Fibroblast of pulmonary artery (primary cell): ENCODE results near the gene DHX29.
"Not testable (repeated sequence)": the region's sequence is repeated elsewhere in the genome, so short reads cannot be mapped to it uniquely, and the experiment has no call there.

ENCODE experiments used
- DNase-seq: peaks from one replicate; pipeline ENCODE4 v3.0.0-alpha.2; 2010; ENCODE audit warnings: low read depth
- H3K4me3 ChIP-seq: replicated peaks from 2 replicates; pipeline ENCODE4 v1.5.1; 2011; ENCODE audit warnings: low read depth, mild to moderate bottlenecking, control low read depth, low read length, moderate library complexity
- CTCF ChIP-seq: IDR thresholded peaks from 2 replicates; pipeline ENCODE4 v1.5.1; 2011; ENCODE audit warnings: mild to moderate bottlenecking, control low read depth, low read length, inconsistent platforms; ENCODE audit errors: missing control alignments

The DHX29 gene

GRCh38 chr5:55325621-55326020 is 18.1 kb upstream of the DHX29 start:
- no peak overlapping the region for H3K4me3 ChIP-seq
- no peak for DNase-seq
- TF ChIP-seq CTCF, result no peak

GRCh38 chr5:55324815-55325418 is 17.4 kb upstream of the DHX29 start:
- TF ChIP-seq CTCF, result peak; percentile 69
- DNase-seq, result peak; percentile 73
- no peak overlapping the region for H3K4me3 ChIP-seq

DNA sequence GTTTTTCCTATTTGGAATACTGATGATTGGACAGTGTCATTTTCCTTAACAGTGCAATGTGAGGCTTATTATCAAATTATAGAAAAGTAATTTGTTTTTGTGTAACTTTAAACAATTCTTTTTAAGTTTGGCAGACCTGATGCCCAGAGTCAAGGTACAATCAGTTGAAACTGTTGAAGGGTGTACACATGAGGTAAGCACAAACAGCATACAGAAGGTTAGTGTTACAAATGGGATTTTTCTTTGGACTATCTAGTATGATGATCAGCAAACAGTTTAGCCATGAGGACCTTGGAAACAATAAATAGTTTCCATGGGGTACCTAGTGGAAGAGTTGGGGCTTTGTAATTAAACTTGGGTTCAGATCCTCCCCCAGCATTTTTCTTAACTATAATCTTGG is 16.5 kb upstream of the DHX29 start:
- no peak for TF ChIP-seq CTCF
- no peak for DNase-seq
- no peak overlapping the region for H3K4me3 ChIP-seq

- DNase-seq, result peak; percentile 16
- TF ChIP-seq CTCF, result no peak
- no peak overlapping the region for H3K4me3 ChIP-seq
Measured at GRCh38 chr5:55320571-55320970, 13.1 kb upstream of the DHX29 start.

DNA sequence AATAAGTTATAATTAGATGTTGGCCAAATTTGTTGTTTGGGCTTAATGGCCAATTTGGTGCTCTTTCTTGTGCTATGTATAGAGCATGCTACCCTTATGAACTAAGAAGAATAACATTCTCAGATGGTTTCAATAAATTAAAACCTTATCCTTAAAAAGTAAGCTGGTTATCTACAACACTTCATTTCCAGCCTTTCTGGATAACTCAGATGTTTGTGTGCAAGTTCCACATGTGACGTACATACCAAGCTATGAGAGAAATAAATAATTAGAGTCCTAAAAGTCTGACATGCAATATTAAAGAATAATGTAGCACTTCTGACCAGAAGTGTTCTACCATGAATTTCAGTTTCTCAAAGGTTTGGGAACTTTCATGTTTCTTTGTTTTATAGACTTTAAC is 12.0 kb upstream of the DHX29 start:
- TF ChIP-seq CTCF, result no peak
- no peak overlapping the region for H3K4me3 ChIP-seq
- no peak for DNase-seq

DNA sequence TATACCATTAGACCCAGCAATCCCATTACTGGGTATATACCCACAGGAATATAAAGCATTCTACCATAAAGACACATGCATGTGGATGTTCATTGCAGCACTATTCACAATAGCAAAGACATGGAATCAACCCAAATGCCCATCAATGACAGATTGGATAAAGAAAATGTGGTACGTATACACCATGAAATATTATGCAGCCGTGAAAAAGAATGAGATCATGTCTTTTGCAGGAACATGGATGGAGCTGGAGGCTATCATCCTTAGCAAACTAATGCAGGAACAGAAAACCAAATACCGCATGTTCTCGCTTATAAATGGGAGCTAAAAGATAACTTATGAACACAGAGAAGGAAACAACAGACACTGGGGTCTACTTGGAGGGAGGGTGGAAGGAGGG is 10.7 kb upstream of the DHX29 start:
- not testable (repeated sequence) for DNase-seq

GRCh38 chr5:55316837-55317236 is 9.3 kb upstream of the DHX29 start:
- no peak overlapping the region for H3K4me3 ChIP-seq
- no peak for TF ChIP-seq CTCF
- no peak for DNase-seq

More for the DNA sequence above, 10.7 kb upstream of the DHX29 start:
- not testable (repeated sequence) for H3K4me3 ChIP-seq
